NCI-H128 (cell line): ENCODE data around the gene CSDE1.
A peak's percentile ranks its signal among the peaks of the same experiment; 100 is the strongest.

Source experiments
- DNase-seq: peaks from one replicate; lab custom pipeline; 2025; ENCODE audit not compliant: unreplicated experiment; lab: John Stamatoyannopoulos, UW

Gene CSDE1

DNA sequence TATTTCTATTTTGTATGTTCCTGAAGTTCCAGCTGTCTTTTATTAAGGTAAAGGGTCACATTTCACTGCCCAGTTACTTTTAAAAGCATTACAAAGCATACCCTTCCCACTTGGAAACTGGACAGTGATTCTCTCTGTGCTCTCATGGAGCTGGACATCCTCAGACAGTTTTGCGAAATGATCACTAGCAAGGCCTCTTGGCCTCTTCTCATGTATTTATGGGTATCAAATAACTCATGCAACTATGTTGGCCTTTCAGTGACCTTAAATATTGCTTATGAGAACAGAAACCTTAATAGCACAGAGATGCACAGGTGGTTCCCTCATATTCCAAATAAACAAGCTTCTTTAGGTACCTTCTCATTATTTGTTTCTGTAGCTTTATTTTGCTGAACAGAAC lies 54.5 kb downstream of the CSDE1 start:
- DNase-seq, result no peak

GRCh38 chr1:114702737-114703136 lies 55.0 kb downstream of the CSDE1 start:
- no peak for DNase-seq

DNA sequence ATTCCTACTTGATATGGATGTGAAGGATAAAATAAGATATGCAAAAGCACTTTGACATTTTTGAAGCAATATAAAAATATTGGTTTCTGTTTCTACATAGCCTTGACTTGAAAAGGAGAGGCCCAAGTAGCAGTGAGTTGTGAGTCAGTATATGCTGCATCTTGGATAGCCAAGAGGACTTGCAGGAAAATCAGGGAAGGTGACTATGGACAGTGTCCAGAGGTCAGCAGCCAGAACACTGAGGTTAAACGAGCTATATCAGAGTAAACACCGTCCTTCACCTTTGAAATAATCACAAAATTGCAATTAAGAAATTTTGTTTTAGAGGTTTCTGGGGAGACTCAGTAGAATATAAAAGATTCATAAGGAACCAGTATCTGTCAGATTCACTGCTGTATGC lies 55.9 kb downstream of the CSDE1 start:
- no peak for DNase-seq

GRCh38 chr1:114700036-114700600 lies 57.7 kb downstream of the CSDE1 start:
- no peak for DNase-seq

GRCh38 chr1:114696810-114697209 lies 61.0 kb downstream of the CSDE1 start:
- no peak for DNase-seq

DNA sequence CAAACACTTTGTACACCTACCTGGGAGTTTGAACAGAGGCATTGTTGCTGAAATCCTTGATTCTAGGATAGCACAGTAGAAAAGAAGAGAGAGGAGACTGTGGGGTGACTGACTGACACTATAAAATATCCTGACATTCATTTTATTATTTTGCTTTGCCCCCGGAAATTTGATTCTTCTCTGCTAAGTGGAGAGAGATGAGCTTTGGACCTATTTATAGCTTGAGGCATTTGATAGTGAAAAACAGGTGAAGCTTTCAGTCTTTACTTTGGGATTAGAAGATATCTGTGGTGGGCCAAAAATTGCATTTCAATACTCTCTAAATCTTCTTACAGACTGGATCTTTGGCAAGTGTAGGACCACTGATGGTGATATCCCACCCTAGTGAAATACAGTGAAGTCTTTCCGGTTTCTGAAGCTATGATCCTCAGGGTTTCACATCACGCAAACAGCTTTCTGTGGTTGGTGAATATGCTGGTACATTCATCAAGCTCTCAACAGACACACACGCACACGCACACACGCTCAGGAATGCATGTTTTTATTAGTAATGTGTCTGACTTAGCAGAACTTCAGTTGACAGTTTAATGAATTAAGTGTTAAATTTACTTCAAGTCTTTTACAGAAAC lies 62.2 kb downstream of the CSDE1 start, which contains the start of gene AMPD1:
AMPD1 (minus strand) TSS at position 117 of the 629 bp plus-strand sequence; CDS start at position 42, 75 bp downstream.
- DNase-seq, result no peak

- no peak for DNase-seq
These were observed 63.1 kb downstream of the CSDE1 start for GRCh38 chr1:114694540-114695310.

GRCh38 chr1:114692947-114693346 lies 64.8 kb downstream of the CSDE1 start:
- DNase-seq, result no peak

DNA sequence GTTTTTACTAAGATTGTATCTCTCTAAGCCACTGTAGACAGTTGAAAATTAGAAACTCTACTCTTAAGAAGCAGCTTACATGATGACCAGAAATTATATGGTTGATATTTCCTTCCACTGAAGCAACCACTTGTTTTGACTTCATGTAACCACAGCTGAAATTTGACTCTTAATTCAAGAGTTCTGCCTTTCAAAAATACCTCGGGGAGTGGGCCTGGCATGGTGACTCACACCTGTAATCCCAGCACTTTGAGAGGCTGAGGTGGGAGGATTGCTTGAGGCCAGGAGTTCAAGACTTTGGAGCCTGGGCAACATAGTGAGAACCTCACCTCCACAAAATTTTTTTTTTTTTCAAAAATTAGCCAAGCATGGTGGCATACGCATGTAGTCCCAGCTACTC lies 66.7 kb downstream of the CSDE1 start:
- no peak for DNase-seq

DNA sequence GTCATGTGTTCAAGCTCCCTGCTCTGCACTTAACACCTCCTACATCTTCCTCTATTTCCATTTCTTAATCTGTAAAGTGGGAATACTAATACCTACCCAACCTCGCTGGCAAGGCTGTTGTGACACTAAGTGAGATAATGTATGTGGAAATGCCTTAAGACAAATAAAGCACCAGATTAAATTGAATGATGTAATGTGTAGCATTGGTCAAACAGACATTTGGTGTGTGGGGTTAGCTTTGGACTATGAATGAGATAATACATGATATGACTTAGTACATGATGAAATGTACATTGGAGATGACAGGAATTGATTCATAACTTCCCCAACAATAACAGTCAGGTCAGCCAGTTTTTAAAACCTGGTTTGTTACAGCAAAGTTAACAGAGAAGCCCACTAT lies 67.6 kb downstream of the CSDE1 start:
- DNase-seq, result no peak

DNA sequence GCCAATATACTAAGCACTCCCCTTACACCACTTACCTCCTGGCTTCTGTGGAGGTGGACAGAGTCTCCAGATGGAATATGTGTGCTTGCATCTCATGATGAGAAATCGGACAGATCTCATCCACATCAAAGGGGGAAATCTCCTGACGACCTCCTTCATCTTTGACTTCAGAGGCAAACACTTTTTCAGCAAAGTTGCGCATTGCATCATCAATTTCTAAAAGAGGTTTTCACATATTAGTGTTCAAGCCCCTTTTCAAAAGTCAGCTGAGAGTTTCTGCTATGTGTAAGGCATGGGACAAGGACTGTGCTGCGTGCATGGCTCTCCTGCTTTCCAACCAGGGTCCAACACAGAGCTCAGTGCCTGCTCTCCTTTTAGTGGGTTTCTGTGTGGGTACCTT lies 69.3 kb downstream of the CSDE1 start:
- no peak for DNase-seq

GRCh38 chr1:114685851-114686250 lies 71.9 kb downstream of the CSDE1 start:
- no peak for DNase-seq

DNA sequence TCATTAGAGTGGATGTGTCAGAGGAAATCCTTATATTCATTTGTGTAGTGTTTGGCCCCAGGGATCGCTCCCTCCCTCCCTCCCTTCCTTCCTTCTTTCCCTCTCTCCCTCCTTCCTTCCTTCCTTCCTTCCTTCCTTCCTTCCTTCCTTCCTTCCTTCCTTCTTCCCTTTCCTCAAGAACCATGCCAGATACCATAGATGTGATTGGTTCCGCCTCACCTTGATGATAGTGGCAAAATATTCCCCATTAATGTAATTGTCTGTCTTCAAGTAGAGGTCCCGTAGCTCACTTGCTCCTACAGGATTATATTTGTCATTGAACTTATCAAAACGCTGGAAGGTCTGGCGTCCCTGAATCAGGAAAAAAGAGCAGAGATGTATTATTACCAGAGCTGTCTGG lies 80.1 kb downstream of the CSDE1 start:
- no peak for DNase-seq

GRCh38 chr1:114676115-114676514 lies 81.7 kb downstream of the CSDE1 start:
- no peak for DNase-seq

GRCh38 chr1:114671939-114672275 lies 85.9 kb downstream of the CSDE1 start:
- no peak for DNase-seq

DNA sequence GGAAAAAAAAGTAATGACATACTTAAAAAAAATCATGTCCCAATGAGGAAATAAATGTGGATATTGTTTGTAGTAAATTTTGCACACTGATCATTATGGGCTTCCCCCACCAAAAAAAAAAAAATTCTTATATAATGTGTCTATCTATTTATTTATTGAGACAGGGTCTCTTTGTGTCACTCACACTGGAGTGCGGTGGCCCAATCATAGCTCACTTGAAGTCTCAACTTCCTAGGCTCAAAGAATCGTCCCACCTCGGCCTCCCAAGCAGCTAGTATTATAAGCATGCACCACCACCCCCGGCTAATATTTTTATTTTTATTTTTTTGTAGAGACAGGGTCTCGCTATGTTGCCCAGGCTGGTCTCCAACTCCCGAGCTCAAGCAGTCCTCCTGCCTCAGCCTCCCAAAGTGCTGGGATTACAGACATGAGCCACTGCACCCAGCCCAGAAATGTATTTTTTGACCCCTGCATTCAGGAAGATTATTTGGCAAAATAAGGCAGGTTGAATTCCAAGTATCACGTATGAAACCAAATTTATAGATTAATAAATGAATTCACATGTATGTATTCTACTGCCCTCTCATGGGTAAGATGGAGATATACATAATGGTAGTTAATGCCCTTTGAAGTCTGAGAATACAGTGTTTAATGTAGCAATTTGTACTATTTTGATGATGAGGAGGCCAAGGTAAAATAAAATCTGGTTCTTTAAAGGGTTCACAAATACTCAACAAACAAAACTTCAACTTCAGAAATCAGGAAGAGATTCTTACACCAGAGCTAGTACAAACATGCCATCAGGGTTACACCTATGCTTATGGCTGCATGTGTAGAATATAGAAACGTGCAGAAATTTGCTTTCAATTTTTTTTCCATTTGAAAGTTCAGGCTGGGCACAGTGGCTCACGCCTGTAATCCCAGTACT lies 86.5 kb downstream of the CSDE1 start:
- DNase-seq, result no peak

DNA sequence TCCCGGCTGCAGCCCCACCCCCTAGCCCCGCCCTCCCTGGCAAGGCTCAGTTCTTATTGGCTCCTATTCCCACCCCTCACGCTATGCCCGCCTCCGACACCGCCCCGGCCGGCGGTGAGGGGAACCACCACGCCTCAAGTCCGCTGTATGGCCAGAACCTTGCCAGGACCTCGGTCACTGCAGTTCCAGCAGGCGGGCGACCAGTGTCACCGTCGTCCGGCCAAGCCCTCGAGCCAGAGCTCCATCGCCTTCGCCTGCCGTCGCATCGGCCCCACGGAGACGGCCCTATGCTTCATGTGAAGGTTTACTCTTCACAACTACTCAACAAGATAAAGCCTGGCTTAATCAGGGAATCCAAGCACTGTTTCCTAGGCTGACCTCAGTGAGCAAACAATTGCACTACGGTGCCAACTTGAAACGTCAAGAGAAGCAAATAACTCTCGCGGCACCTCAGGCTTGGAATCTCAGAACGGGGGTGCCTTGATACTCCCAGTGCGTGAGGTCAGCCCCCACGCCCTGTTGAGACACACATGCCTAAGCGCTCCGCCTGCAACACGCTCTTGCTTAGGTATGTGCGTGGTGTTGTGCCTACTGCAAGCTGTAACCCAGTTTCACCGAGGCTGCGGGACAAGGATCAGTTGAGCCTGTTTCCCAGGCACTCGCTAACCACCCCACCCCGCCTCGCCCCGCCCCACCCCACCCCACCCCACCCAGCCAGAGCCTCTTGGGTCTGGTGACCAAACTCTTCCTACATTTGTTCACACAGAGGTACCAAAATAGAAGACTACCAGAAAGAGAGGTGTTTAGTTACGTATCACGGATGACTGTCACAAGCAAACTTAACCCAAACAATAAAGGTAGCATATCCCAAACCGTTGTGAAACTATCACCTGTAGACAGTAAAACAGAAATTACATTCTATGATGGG lies 87.4 kb downstream of the CSDE1 start:
- DNase-seq, result peak; percentile 18

- no peak for DNase-seq
These were observed 88.2 kb downstream of the CSDE1 start, which contains the start of gene DENND2C for GRCh38 chr1:114669562-114670082. TSS of gene DENND2C (minus strand) at chr1:114670049. CDS start at chr1:114625984, 44,065 bp downstream.

DNA sequence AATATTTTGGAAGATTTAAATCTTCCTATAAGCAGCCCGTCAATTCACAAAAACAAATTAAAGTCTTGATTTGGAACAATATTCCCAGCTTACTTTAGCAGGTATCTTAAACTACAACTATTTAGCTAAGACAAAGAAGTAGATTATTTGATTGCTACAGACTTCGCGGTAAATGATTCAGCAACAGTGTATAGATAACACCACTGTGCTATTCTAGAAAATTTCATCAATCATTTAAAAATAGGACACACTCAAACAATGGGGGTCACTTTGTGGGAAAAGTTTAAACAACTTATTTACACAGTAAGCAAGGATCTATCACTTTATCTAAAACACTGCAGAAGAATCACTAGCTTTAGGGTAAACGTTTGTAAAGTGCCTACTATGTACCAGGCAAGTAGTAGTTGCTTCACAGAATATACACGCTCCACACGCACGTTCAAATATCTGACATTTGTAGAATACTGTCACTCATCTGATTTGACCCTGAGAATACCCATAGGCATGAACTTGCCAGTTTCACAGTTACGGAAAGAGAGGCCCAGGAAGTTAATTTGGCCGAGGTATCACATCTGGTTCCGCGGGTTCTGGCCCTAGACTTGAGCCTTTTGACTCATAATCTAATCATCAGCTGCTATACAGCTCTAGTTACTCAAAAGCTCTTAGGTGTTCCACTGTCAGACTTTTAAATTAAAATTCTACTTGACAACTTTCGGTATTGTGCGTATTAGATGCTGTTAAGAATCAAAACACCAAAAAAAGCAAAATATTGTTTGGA lies 88.8 kb downstream of the CSDE1 start:
- DNase-seq, result no peak
